H1 (cell line): Measurements from ENCODE around the gene ZBTB24. TPM values are rescaled to one million over a fixed set of nuclear protein-coding genes. Genes with fewer than 3 reads are reported as not detected.

Experiments
- ATF2 ChIP-seq: IDR thresholded peaks from 2 replicates; pipeline ENCODE4 v1.6.1; 2012; ENCODE audit warnings: low read length, inconsistent platforms
- CHD7 ChIP-seq: fragments of 300-600 bp; sonication (generic); IDR thresholded peaks from 2 replicates; pipeline ENCODE4 v1.7.1; 2012; ENCODE audit warnings: low read length, moderate library complexity, mild to moderate bottlenecking, inconsistent platforms; ENCODE audit not compliant: insufficient replicate concordance
- FOSL1 ChIP-seq: IDR thresholded peaks from 2 replicates; pipeline ENCODE4 v1.6.1; 2011; ENCODE audit warnings: mild to moderate bottlenecking, low read depth, low read length, moderate library complexity; ENCODE audit not compliant: insufficient read depth
- RNF2 ChIP-seq: fragments of 200-900, 300-1000 bp; sonication (generic); IDR thresholded peaks from 2 replicates; pipeline ENCODE4 v1.7.1; 2016; ENCODE audit warnings: borderline replicate concordance, low read depth, mild to moderate bottlenecking, antibody characterized with exemption, low read length; ENCODE audit not compliant: poor library complexity, severe bottlenecking; ENCODE audit errors: missing control alignments
- SAP30 ChIP-seq: fragments of 300-600 bp; sonication (generic); IDR thresholded peaks from 2 replicates; pipeline ENCODE4 v1.7.1; 2012; ENCODE audit warnings: low read length, moderate library complexity, mild to moderate bottlenecking, inconsistent platforms; ENCODE audit not compliant: insufficient read depth, insufficient replicate concordance
- TBP ChIP-seq: IDR thresholded peaks from 2 replicates; pipeline ENCODE4 v1.6.1; 2011; ENCODE audit warnings: low read depth, low read length, improper control_type of control experiment
- ZNF274 ChIP-seq: IDR thresholded peaks from 2 replicates; pipeline ENCODE4 v1.7.0; 2012; ENCODE audit warnings: low read length, borderline replicate concordance; ENCODE audit errors: extremely low read depth
- polyA plus RNA-seq, 7 experiments: library from polyadenylated mRNA; depleted of rRNA in 3 of 7; stranded (reverse) in 5 of 7; unstranded in 2 of 7; fragments of >200 nt in 5 of 7; fragments of 200-250 nt in 2 of 7; gene quantifications; 1 replicate in 5 of 7; 2 replicates in 1 of 7; 4 replicates in 1 of 7; pipeline versions ENCODE4 v1.2.1 to v1.2.3, GENCODE V29; 2011 to 2013; ENCODE audit warnings: missing spikeins in 2 of 7, mixed read lengths in 2 of 7
- total RNA-seq: library from RNA; stranded (reverse); fragmentation: NEBNext Ultra II Directional; extraction: Animal tissue kit (Norgen Biotek cat#: 25700); gene quantifications from 2 replicates; pipeline ENCODE4 v1.2.1, GENCODE V29; 2021

Gene ZBTB24
- total and polyA plus RNA-seq, 2 of the 8 experiments (the other 6 are each of a cell fraction or from before 2014, with no cell fraction given): 7.5 to 21.0 TPM

- TF ChIP-seq CHD7 (no peak), SAP30 (no peak), TBP (no peak), FOSL1 (no peak), RNF2 (no peak), ATF2 (no peak), ZNF274 (no peak)
These were observed 13.2 kb upstream of the ZBTB24 start (continued) for GRCh38 chr6:109496036-109496772.
